Neural progenitor cell (in vitro differentiated cells): Measurements from ENCODE around the gene SH3BP2. TPM values are rescaled to one million over a fixed set of nuclear protein-coding genes. Genes with fewer than 3 reads are reported as not detected.

Experiments
- DNase-seq: peaks from one replicate; pipeline ENCODE4 v3.0.0-alpha.2; 2016; ENCODE audit warnings: low spot score
- H2AFZ ChIP-seq: fragments of 200-600 bp; sonication (generic); replicated peaks from 2 replicates; pipeline ENCODE4 v1.6.1; 2016; ENCODE audit warnings: antibody characterized with exemption
- H3F3A ChIP-seq: fragments of 200-600 bp; sonication (generic); 2 replicates; pipeline ENCODE4 v1.6.1; 2016; ENCODE audit warnings: antibody characterized with exemption, low read depth
- H3K27ac ChIP-seq: fragments of 200-600 bp; sonication (generic); 2 replicates; pipeline ENCODE4 v1.5.1; 2016; ENCODE audit warnings: mild to moderate bottlenecking
- H3K27me3 ChIP-seq: fragments of 200-600 bp; sonication (generic); 2 replicates; pipeline ENCODE4 v1.6.1; 2016; ENCODE audit warnings: mild to moderate bottlenecking, moderate library complexity
- H3K36me3 ChIP-seq: fragments of 200-600 bp; sonication (generic); 2 replicates; pipeline ENCODE4 v1.5.1; 2016
- H3K4me1 ChIP-seq: fragments of 200-600 bp; sonication (generic); 2 replicates; pipeline ENCODE4 v1.6.1; 2016; ENCODE audit warnings: mixed run types
- H3K4me2 ChIP-seq: fragments of 200-600 bp; sonication (generic); 2 replicates; pipeline ENCODE4 v1.6.1; 2016
- H3K4me3 ChIP-seq: fragments of 200-600 bp; sonication (generic); 2 replicates; pipeline ENCODE4 v1.5.1; 2016
- H3K79me2 ChIP-seq: fragments of 200-600 bp; sonication (generic); 2 replicates; pipeline ENCODE4 v1.6.1; 2016; ENCODE audit warnings: low read depth
- H3K9ac ChIP-seq: fragments of 200-600 bp; sonication (generic); 2 replicates; pipeline ENCODE4 v1.6.1; 2016
- H3K9me3 ChIP-seq: fragments of 200-600 bp; sonication (generic); 2 replicates; pipeline ENCODE4 v1.5.1; 2016; ENCODE audit warnings: low read depth
- H4K20me1 ChIP-seq: fragments of 200-600 bp; sonication (generic); 2 replicates; pipeline ENCODE4 v1.6.1; 2016; ENCODE audit warnings: low read depth
- H3K27ac Mint-ChIP-seq: 3 replicates; pipeline ENCODE4 v1.8.0; 2021; ENCODE audit warnings: mixed read lengths
- H3K27me3 Mint-ChIP-seq: 2 replicates; pipeline ENCODE4 v1.8.0; 2022; ENCODE audit warnings: low read depth, mild to moderate bottlenecking, inconsistent platforms, moderate library complexity, mixed read lengths; ENCODE audit not compliant: insufficient read depth
- H3K36me3 Mint-ChIP-seq: 3 replicates; pipeline ENCODE4 v1.8.0; 2021; ENCODE audit warnings: mixed read lengths
- H3K4me1 Mint-ChIP-seq: 3 replicates; pipeline ENCODE4 v1.8.0; 2021; ENCODE audit warnings: mixed read lengths
- H3K4me3 Mint-ChIP-seq: 3 replicates; pipeline ENCODE4 v1.8.0; 2021; ENCODE audit warnings: mild to moderate bottlenecking, moderate library complexity, mixed read lengths
- H3K9me3 Mint-ChIP-seq: 3 replicates; pipeline ENCODE4 v1.8.0; 2020; ENCODE audit warnings: mixed read lengths
- EZH2 ChIP-seq: fragments of 200-600 bp; sonication (generic); IDR thresholded peaks from 2 replicates; pipeline ENCODE4 v1.6.1; 2017; ENCODE audit warnings: antibody characterized with exemption, mild to moderate bottlenecking, moderate library complexity
- EZH2phosphoT487 ChIP-seq: fragments of 200-600 bp; sonication (generic); IDR thresholded peaks from 2 replicates; pipeline ENCODE4 v1.6.1; 2017; ENCODE audit warnings: antibody characterized with exemption
- total RNA-seq: library from RNA; depleted of rRNA; stranded (reverse); fragments of >200 nt; gene quantifications from 2 replicates; pipeline ENCODE4 v1.2.3, GENCODE V29; 2015; ENCODE audit warnings: low replicate concordance
- TF ChIP-seq, protein P1 (sequence below): fragments of 200-600 bp; sonication (generic); IDR thresholded peaks from 2 replicates; pipeline ENCODE4 v1.5.1; 2017; ENCODE audit warnings: antibody characterized with exemption, mild to moderate bottlenecking

The SH3BP2 gene
- total RNA-seq, 1 donor from 2014 or later, result 11.8 TPM

DNA sequence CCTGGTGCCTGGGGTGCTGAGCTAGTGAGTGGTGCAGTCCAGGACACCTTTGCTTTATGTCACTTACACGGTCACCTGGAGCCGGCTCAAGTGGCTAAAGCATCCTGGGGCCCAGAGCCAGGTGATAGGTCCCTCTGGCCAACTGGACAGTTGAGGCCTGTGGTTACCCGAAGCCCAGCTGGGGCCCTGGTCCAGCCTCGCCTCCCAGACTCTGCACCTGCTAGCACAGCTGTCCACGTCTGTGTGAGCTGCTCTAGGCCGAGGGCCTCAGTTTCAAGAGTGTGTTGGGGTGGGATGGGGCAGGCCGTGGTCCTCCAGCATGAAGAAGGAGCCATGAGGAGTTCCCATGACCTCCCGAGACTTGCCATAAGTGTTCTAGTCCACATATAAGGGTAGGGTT is 43.1 kb downstream of the SH3BP2 start:
- TF ChIP-seq EZH2 (no peak), EZH2phosphoT487 (no peak)
- TF ChIP-seq, protein P1, sequence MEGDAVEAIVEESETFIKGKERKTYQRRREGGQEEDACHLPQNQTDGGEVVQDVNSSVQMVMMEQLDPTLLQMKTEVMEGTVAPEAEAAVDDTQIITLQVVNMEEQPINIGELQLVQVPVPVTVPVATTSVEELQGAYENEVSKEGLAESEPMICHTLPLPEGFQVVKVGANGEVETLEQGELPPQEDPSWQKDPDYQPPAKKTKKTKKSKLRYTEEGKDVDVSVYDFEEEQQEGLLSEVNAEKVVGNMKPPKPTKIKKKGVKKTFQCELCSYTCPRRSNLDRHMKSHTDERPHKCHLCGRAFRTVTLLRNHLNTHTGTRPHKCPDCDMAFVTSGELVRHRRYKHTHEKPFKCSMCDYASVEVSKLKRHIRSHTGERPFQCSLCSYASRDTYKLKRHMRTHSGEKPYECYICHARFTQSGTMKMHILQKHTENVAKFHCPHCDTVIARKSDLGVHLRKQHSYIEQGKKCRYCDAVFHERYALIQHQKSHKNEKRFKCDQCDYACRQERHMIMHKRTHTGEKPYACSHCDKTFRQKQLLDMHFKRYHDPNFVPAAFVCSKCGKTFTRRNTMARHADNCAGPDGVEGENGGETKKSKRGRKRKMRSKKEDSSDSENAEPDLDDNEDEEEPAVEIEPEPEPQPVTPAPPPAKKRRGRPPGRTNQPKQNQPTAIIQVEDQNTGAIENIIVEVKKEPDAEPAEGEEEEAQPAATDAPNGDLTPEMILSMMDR, result no peak
- H3K9me3 Mint-ChIP-seq, result peaks cover 6% of the 10 kb centered on the region

GRCh38 chr4:2836391-2836859 is 43.5 kb downstream of the SH3BP2 start:
- no peak for DNase-seq

More for the DNA sequence above, 43.1 kb downstream of the SH3BP2 start:
- H3K27me3 Mint-ChIP-seq, result no peaks in the 10 kb centered on the region
- no peaks in the 10 kb centered on the region for H4K20me1 ChIP-seq
- H3K4me2 ChIP-seq, result no peak overlapping the region
- no peak for DNase-seq
- H3K9ac ChIP-seq, result no peak overlapping the region
- no peak overlapping the region for H2AFZ ChIP-seq
- no peaks in the 10 kb centered on the region for H3K79me2 ChIP-seq
- H3F3A ChIP-seq, result peaks cover 15% of the 10 kb centered on the region
- no peaks in the 10 kb centered on the region for H3K9me3 ChIP-seq
- H3K36me3 Mint-ChIP-seq, result peaks cover 3% of the 10 kb centered on the region
- H3K36me3 ChIP-seq, result peaks cover 3% of the 10 kb centered on the region
- peaks cover 7% of the 10 kb centered on the region for H3K4me1 ChIP-seq
- no peak overlapping the region for H3K4me3 Mint-ChIP-seq
- peaks cover 18% of the 10 kb centered on the region for H3K4me1 Mint-ChIP-seq
- no peaks in the 10 kb centered on the region for H3K27me3 ChIP-seq
- no peak overlapping the region for H3K27ac Mint-ChIP-seq
- no peak overlapping the region for H3K27ac ChIP-seq
- no peak overlapping the region for H3K4me3 ChIP-seq

DNA sequence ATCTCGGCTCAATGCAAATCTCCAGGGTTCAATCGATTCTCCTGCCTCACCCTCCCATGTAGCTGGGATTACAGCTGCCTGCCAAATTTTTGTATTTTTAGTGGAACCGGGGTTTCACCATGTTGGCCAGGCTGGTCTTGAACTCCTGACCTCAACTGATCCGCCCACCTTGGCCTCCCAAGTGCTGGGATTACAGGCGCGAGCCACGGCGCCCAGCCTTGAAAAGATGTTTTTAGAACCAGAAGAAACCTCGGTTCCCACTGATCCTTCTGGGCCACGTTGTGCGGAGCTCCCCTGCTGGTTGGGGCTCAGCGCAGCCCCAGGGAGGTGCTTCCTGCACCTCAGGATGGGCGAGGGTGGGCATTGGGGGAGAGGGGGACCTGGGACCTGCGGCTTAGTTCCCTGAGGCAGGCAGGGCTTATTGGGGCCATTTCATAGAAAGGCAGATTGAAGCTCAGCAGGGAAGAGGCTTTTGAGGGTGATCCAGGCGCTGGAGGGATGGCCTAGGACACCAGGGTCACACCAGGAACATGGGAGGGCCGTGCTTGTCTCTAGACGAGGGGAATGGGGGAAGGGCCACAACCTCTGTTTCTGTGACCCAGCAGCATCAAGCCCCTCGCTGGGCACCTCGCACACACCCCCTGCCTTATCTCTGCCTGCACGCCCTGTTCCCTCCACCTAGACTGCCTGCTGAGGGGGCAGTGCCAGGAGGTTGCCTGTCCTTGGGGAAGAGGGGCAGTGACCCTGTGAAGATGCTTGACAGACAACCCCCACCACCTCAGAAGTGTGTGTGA is 44.4 kb downstream of the SH3BP2 start:
- Histone ChIP-seq H3K79me2 (no peaks in the 10 kb centered on the region), H3K4me3 (no peak overlapping the region), H3K9ac (no peak overlapping the region), H3K27me3 (no peaks in the 10 kb centered on the region), H3K27ac (no peak overlapping the region), H3K4me2 (peak overlapping the region; percentile 18), H3K4me1 (peaks cover 7% of the 10 kb centered on the region), H3K9me3 (no peaks in the 10 kb centered on the region), H3F3A (peaks cover 16% of the 10 kb centered on the region), H3K36me3 (peaks cover 3% of the 10 kb centered on the region), H2AFZ (no peak overlapping the region), H4K20me1 (no peaks in the 10 kb centered on the region)
- Mint-ChIP-seq H3K27me3 (no peaks in the 10 kb centered on the region), H3K4me1 (peaks cover 19% of the 10 kb centered on the region), H3K36me3 (peaks cover 5% of the 10 kb centered on the region), H3K4me3 (no peak overlapping the region), H3K9me3 (peaks cover 7% of the 10 kb centered on the region), H3K27ac (no peak overlapping the region)
- TF ChIP-seq EZH2 (no peak), EZH2phosphoT487 (no peak)
- TF ChIP-seq, protein P1, result no peak
- DNase-seq, result peak; percentile 16

More at GRCh38 chr4:2836391-2836859, 43.5 kb downstream of the SH3BP2 start:
- Histone ChIP-seq H2AFZ (no peak overlapping the region), H4K20me1 (no peaks in the 10 kb centered on the region), H3K36me3 (peaks cover 3% of the 10 kb centered on the region), H3K9me3 (no peaks in the 10 kb centered on the region), H3F3A (peaks cover 15% of the 10 kb centered on the region), H3K4me1 (peaks cover 7% of the 10 kb centered on the region), H3K27ac (no peak overlapping the region), H3K9ac (no peak overlapping the region), H3K4me2 (no peak overlapping the region), H3K79me2 (no peaks in the 10 kb centered on the region), H3K4me3 (no peak overlapping the region), H3K27me3 (no peaks in the 10 kb centered on the region)
- TF ChIP-seq EZH2, result no peak
- no peak for TF ChIP-seq EZH2phosphoT487
- TF ChIP-seq, protein P1, result no peak
- peaks cover 18% of the 10 kb centered on the region for H3K4me1 Mint-ChIP-seq
- peaks cover 3% of the 10 kb centered on the region for H3K36me3 Mint-ChIP-seq
- no peak overlapping the region for H3K4me3 Mint-ChIP-seq
- H3K27me3 Mint-ChIP-seq, result no peaks in the 10 kb centered on the region
- H3K27ac Mint-ChIP-seq, result no peak overlapping the region
- H3K9me3 Mint-ChIP-seq, result peaks cover 7% of the 10 kb centered on the region
